Stimulated activated CD4-positive, alpha-beta T cell treated with anti-CD3 and anti-CD28 coated beads, TNF-alpha, amount 100 ng/mL, for 24 hours (primary cell): ENCODE measurements around the gene TCEANC.

Experiments
- DNase-seq, 3 experiments: peaks; one replicate each; pipeline ENCODE4 v3.0.0-alpha.2; 2020; ENCODE audit warnings: low read depth in 3 of 3

The TCEANC gene

DNA sequence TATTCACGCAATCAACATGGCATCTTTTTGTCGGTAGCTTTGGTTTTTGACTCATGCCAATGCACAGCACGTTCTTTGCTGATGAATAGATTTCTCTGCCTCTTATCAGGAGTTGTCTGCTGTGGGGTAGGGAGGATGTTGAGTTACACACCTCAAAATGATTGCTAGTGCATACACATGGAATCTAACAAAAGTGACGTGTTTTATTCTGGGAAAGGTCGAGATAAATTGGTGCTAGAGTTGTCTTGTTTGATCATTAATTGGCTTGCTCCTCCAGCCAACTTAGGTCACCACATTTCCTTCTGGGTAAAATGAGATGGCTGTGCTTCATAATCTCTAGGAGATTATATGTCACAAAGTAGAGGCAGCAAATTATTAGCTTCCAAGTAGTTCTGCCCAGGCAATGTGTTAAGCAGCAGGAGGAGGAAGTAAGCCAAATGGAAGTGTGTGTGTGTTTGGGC, 39.9 kb downstream of the TCEANC start:
- DNase-seq: no peak

GRCh38 chrX:13693341-13693961, 40.5 kb downstream of the TCEANC start:
- DNase-seq: no peak

- DNase-seq: no peak
Measured at GRCh38 chrX:13694359-13694758, 41.4 kb downstream of the TCEANC start.

DNA sequence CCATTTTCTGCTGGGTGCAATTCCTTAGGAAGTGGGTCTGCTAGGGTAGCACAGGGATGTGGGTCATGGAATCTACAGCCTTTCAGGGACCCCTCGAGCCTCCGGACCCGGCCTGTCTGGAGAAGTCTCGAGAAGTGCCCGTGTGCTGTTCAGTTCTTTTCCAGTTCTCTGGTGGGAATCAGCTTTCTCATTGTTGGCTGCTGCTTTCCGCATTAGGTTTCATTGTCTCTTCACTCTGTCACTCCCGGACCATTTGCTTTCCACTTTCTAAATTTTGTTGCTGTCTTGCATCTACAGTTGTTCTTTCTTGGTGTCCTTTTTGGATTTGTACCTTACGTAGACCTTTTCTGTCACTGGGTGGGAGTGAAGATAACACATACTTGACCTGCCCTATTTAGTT, 42.0 kb downstream of the TCEANC start:
- DNase-seq: no peak

GRCh38 chrX:13695601-13696115, 42.7 kb downstream of the TCEANC start:
- DNase-seq: no peak

DNA sequence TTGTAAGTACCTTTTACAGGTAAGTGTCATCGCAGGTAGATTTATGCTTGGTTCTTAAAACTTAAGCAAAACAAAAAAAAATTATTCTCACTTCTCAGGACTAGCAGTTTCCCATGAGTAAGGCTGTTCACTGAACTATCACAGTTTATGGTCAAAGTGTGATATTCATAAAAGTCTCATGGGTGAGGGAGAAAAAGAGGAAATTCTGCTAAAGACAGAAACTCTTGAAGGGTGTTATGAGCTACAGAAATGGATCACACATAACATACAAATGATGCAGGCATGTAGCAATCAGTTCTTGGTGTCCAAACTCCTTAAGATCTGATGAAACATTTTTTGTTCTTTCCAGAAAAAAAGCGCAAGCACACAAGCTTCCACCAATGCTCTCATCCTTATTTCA, 44.5 kb downstream of the TCEANC start:
- DNase-seq: no peak

GRCh38 chrX:13697976-13698375, 45.0 kb downstream of the TCEANC start:
- DNase-seq: no peak

DNA sequence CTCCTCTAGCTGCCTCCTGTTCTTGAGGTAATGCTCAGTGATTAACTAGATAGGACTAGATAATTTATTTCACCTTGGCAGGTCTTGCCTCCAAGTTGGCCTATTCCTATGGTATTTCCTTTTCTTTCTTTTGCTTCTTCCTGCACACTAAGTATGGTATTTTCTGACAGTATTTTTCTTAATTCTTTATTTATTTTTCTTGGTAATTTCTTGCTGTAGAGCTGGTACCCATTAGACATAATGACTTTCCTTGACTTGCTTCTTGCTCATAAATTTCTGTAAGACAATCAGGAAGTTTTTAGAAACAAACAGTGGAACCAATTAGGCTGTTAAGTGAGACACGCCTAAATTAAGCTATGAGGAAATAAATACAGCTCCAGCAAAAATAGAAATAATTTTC, 45.5 kb downstream of the TCEANC start:
- no peak for DNase-seq

GRCh38 chrX:13699183-13699826, 46.4 kb downstream of the TCEANC start:
- DNase-seq: no peak

- DNase-seq: no peak
Measured at GRCh38 chrX:13700380-13700779, 47.4 kb downstream of the TCEANC start.

DNA sequence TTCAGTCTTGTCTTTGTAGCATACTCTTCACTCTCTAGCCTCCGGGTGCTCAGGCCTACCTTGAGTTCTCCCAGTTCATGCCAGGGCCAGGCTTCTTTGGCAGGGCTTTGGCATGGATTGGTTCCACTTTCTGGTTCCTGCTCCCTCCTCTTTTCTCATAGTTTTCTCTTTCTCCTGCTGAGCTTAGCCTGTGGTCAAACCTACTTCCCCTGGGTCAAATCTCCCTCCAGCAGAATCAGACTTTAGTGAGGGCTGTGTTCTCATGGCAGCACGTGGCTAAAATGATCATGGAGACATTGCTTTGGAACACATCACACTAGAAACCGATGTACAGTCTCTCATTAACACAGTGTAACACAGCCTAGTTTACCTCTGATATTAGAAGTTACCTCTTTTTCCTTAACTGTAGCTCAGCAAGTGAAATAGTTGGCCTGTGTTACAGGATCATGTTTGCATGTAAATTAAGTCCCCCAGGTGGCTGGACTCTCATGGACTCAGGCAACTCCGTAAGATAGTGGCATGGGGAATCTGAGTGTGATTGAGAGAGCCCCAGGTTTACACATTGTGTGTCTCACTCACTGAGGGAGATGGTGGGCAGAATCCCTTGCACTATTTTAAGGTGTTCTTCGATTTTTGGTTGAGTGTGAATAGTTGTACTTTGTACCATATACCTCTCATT, 49.3 kb downstream of the TCEANC start:
- DNase-seq: no peak

- DNase-seq: no peak
Measured at GRCh38 chrX:13703135-13703534, 50.2 kb downstream of the TCEANC start.

DNA sequence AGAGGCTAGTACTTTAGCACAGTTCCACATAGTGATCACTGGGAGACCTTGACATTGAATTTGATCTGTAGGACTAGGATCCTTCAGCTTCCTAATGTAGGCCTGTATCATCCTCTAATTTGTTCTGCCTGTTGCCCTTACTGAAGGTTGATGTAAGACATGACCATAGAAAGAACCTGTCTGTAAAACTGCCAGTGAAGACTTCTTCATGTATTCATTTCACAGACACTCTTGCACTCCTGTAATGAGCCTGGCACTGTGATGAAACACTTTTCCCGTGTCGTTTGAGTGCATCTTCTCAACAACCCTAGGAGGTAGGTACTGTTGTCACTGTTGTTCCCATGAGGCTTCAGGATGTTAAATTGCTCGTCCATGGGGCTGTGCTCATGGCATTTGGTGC, 50.6 kb downstream of the TCEANC start:
- no peak for DNase-seq

DNA sequence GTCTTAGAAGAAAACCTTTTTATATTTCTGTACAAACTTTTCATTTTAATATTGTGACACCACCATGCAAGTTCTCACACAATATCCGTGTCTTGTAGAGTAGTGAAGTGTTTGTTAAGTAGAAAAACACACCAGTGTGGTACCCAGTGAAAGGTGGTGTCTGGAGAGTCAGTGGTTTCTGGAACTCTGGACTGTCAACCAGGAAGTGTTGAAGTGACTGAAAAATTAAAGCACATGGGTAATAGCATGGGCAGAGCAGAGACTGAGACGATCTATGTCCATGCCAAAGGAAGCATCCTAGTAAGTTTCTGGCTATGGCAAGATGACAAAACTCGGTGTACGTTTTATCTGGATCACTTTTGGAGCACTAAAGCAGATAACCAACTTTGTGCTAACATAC, 58.2 kb downstream of the TCEANC start:
- DNase-seq: no peak
